Daoy (cell line): ENCODE data around the gene KRTAP10-12. TPM values are rescaled to one million over a fixed set of nuclear protein-coding genes. Genes with fewer than 3 reads are reported as not detected.
"Not testable (repeated sequence)": the region's sequence is repeated elsewhere in the genome, so short reads cannot be mapped to it uniquely, and the experiment has no call there.

Experiments used
- DNase-seq: peaks from one replicate; pipeline ENCODE4 v3.0.0-alpha.2; 2015; ENCODE audit warnings: low read depth
- total RNA-seq: library from RNA; depleted of rRNA; stranded (reverse); fragments of >200 nt; shearing (Covaris generic); gene quantifications from 2 replicates; pipeline ENCODE4 v1.2.3, GENCODE V29; 2014; rRNA removed

The KRTAP10-12 gene, protein sequence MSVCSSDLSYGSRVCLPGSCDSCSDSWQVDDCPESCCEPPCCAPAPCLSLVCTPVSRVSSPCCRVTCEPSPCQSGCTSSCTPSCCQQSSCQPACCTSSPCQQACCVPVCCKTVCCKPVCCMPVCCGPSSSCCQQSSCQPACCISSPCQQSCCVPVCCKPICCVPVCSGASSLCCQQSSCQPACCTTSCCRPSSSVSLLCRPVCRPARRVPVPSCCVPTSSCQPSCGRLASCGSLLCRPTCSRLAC
- total RNA-seq, result not detected in 2 replicates

GRCh38 chr21:44697172-44697810 lies at the start of gene KRTAP10-12:
Gene KRTAP10-12, plus strand, starts transcription at chr21:44697172. Its CDS starts 30 bp downstream, at chr21:44697202.
- DNase-seq, result not testable (repeated sequence)

GRCh38 chr21:44647222-44647552 lies 49.8 kb upstream of the KRTAP10-12 start:
- DNase-seq, result no peak

GRCh38 chr21:44648557-44649311 lies 48.2 kb upstream of the KRTAP10-12 start:
- DNase-seq, result no peak

GRCh38 chr21:44649521-44650100 lies 47.4 kb upstream of the KRTAP10-12 start:
- no peak for DNase-seq

- DNase-seq, result no peak
These were observed 46.6 kb upstream of the KRTAP10-12 start for GRCh38 chr21:44650265-44650972.

GRCh38 chr21:44650973-44651675 lies 45.8 kb upstream of the KRTAP10-12 start:
- no peak for DNase-seq

- DNase-seq, result no peak
These were observed 43.8 kb upstream of the KRTAP10-12 start for GRCh38 chr21:44653123-44653522.

- no peak for DNase-seq
These were observed 43.1 kb upstream of the KRTAP10-12 start for GRCh38 chr21:44653656-44654575.

GRCh38 chr21:44654576-44655175 lies 42.3 kb upstream of the KRTAP10-12 start, which contains the start of gene KRTAP12-4:
Gene KRTAP12-4, minus strand, starts transcription at chr21:44654659. Its CDS starts 45 bp downstream, at chr21:44654614.
- no peak for DNase-seq

DNA sequence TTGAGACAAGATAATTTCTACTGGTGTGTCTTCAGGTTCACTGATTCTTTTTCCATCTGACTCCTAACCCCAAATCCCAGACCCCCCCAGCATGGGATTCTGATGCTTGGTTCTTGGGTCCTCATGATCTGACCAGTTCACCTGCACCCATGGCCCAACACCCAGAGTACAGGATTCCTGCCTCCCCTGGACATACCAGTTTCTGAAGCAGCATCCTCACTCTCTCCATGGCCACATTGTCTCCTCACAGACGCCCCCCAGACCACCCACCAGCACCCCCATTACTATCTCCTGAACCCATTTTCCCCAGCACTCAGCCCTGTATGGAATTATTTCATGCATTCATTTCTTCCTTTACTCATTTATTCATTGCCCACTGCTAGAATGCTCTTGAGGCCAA lies 40.1 kb upstream of the KRTAP10-12 start:
- no peak for DNase-seq

DNA sequence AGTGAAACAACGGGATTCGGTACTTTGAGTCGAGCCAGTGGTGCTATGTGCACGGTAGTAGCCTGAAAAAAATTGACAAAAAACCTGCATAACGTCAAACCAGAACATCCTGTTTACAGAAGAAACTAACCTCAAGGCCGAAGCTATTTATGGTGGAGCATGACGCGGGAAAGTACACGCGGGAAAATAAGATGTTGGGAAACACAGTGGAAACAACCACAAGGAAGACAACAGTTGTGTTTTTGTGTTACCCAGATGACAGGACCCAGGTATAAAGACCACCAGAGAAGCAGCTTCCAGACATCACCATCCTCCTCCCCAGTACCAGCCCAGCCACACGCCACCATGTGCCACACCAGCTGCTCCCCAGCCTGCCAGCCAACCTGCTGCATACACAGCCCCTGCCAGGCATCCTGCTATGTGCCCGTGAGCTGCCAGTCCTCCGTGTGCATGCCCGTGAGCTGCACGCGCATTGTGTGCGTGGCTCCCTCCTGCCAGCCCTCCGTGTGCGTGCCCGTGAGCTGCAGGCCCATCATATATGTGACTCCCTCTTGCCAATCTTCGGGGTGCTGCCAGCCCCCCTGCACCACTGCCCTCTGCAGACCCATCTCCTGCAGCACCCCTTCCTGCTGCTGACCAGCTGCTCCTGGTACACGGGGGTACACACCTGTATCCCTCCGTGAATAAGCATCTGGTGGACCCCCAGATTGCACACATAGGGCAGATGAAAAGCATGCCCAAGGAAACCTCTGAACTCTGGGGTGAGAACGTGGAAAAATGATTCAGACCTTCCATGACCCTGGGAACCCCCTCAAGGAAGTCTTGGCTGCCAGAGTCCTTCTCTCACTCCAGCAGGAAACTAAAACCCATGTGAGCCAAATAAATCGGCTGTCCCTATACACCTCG lies 39.1 kb upstream of the KRTAP10-12 start, which contains the start of gene KRTAP12-3:
TSS of gene KRTAP12-3 (plus strand) at position 298 of the 906 bp plus-strand sequence. CDS start at position 346, 48 bp downstream.
- no peak for DNase-seq

GRCh38 chr21:44658541-44658910 lies 38.4 kb upstream of the KRTAP10-12 start:
- DNase-seq, result no peak

- DNase-seq, result peak; percentile 65
These were observed 37.9 kb upstream of the KRTAP10-12 start for GRCh38 chr21:44658913-44659595.

DNA sequence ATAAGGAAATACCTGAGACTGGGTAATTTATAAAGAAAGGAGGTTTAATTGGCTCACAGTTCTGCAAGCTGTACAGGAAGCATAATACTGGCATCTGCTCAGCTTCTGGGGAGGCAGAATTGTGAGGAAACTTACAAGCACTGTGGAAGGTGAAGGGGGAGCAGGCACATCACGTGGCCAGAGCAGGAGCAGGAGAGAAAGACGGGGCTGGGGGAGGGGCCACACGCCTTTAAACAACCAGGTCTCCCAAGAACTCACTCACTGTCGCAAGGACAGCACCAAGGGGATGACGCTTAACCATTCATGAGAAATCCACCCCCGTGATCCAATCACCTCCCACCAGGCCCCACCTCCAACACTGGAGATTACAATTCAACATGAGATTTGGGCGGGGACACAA lies 35.4 kb upstream of the KRTAP10-12 start:
- DNase-seq, result not testable (repeated sequence)

DNA sequence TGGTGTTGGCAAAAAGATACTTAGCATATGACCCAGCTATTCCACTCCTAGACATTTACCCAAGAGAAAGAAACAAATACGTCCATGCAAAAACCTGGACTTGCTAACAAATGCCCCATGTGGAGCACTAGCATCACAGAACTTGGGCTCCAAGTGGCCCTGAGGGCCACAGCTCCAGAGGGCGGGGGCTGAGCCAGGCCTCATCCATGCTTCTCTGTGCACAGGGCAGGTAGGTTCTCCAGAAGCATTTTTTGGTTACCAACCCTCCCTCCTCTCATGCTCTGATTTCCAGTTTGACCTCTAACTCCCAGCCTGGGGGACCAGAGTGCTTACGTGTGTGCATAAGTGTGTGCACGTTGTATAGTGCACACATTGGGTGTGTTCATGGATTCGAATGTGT lies 32.3 kb upstream of the KRTAP10-12 start:
- DNase-seq, result no peak

DNA sequence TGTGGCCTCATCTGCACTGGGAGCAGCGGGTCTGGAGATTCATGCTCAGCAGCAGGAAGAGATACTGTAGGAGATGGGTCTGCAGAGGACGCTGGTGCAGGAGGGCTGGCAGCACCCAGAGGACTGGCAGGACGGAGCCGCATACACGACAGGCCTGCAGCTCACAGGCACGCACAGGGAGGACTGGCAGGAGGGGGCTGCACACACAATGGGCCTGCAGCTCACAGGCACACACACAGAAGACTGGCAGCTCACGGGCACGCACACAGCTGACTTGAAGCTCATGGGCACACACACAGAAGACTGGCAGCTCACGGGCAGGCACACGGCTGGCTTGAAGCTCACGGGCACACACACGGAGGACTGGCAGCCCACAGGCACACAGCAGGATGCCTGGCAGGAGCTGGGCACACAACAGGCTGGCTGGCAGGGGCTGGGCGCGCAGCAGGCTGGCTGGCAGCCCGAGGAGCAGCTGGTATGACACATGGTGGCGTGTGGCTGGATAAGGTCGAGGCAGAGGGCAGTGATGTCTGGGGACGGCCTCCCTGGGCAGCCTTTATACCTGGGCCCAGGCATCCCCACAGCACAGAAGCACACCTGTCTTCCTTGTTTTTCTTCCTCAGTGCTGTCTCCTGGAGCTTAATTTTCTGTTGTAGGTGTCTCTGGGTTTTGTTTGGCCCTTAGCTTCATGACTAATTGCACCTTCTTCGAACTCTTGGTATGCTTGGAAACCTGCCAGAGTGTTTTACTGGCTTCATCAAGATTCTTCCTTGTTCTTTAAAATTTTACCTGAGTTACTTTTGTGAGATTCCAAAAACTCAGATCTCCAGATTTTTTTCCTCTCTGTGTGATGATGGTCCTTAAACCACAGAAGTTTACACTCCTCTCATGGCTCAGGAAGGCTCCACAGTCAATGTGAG lies 30.3 kb upstream of the KRTAP10-12 start, which contains the start of gene KRTAP12-2:
TSS of gene KRTAP12-2 (minus strand) at position 527 of the 920 bp plus-strand sequence. CDS start at position 486, 41 bp downstream.
- DNase-seq, result no peak
